GM19043 (cell line): Measurements from ENCODE around the gene GRK5.

ENCODE experiments used
- ATAC-seq: cut with Tn5 transposase; IDR thresholded peaks from one replicate; pipeline ENCODE4 v1.9.1; 2021; ENCODE audit warnings: low read depth; ENCODE audit not compliant: unreplicated experiment

Gene GRK5

GRCh38 chr10:119370972-119371703 lies 163.8 kb downstream of the GRK5 start:
- ATAC-seq: no peak

DNA sequence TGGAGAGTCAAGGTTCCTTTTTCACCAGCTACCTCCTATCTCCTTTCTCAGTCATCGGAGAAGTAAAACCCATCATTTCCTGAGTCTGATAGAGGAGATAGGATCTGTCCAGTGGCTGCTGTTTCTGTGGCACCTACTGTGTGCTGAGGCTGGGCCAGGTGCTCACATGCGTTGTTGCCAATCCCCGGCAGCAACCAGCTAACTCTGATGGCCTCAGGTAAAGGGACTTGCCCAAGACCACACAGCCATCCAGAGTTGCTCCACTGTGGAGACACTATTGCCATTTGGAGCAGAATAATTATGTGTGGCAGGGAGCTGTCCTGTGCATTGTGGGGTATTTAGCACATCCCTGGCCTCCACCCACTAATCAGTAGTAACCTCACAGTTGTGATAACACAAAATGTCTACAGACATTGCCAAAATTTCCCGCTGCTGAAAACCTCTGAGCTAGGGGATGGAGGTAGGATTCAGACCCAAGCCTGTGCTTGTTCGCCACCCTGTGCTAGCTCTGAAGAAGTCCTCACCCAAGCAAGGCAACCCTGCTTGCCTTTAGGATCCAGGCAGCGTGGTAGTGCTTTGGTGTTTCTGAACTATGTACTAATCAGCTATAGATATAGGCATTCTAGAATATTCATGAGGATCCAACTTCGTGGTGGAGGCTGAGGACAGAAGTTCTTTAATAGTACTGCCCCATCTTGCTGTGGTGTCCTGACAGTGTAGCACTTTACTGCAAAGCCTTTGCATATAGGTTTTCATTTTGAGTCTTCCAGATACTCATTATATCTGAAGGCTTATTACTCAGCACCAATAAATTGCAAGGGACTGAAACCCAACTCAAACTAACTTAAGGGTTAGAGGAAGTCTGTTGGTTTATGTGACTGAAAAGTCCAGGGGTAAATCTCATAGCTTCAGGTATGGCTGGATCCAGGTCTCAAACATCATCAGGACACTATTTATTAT lies 164.6 kb downstream of the GRK5 start:
- no peak for ATAC-seq

DNA sequence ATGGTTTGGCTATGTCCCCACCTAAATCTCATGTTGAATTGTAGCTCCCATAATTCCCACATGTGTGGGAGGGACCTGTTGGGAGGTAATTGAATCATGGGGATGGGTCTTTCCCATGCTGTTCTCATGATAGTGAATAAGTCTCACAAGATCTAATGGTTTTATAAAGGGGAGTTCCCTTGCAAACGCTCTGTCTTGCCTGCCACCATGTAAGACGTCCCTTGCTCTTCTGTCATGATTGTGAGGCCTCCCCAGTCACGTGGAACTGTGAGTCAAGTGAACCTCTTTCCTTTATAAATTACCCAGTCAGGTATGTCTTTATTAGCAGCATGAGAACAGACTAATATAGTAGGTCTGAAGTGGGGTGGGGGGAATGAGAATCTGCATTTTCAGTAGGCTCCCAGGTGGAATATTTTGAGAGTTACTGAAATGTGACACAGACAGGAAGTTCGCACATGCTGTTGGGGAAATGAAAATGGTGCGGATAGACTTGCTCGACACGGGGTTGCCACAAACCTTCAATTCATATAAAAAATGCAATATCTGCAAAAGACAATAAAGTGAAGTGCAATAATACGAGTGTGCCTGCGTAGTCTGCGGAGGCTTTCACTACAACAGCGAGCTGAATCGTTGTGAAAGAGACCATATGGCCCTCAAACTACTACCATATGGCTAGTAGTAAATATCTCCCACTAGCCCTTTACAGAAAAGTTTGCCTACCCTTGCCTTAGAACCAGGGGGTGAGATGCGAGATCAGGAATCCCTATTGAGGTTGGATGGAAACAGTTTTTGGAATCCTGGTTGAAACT lies 166.1 kb downstream of the GRK5 start:
- no peak for ATAC-seq

DNA sequence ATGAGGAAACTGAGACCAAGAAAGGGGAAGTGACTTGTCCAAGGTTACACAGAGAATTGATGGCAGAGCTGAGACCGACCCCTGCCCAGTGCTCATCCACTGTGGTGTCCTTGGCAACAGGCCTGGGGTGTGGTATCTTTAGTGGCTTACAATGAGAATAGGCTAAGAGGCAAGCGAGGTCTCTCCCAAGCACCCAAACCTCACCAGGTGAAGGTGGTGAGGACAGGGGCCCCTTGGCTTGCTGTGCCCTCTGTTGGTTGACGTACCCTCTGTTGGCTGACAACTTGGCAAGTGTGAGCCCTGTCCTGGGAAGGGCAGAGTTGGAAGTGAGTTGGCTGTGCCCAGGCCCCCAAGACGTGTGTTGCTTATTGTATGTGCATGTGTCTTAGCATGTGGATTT lies 166.9 kb downstream of the GRK5 start:
- no peak for ATAC-seq

GRCh38 chr10:119375574-119376272 lies 168.4 kb downstream of the GRK5 start:
- no peak for ATAC-seq

GRCh38 chr10:119377451-119377957 lies 170.1 kb downstream of the GRK5 start:
- no peak for ATAC-seq

DNA sequence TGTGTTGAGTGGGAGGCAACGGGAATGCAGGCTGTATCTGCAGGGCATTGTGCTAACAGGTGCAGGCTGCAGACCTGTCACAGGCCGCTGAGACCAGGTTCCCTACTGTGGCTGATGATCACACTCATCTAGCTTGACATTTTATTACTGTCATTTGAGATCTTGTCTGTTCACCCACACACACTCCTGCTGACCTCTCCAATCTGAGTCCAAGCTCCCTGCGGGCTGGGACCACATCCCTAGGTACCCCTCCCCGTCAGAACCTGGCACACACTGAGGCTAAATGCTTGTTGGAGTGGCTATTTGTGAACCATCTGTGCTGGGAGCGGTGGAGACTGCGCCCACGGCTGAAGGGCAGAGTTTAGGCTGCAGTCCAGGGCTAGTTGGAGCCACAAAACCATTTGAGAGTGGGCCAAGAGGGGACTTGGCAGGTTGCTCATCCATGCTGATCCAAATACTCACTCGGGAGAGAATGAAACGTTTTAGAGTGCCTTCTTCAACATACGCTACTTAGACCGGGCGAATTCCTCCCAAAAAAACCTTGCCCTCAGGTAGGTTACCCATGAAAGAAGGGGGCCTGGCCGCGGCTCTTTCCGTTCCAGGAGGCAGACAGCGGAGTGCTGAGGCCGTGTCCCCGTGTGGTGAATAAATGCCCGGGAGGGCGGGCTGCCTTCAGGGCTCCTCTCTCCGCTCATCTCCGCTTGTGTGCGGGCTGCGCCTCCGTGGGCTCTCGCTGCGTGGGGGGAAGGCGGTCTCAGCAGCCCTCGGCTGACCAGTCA lies 170.8 kb downstream of the GRK5 start:
- no peak for ATAC-seq

DNA sequence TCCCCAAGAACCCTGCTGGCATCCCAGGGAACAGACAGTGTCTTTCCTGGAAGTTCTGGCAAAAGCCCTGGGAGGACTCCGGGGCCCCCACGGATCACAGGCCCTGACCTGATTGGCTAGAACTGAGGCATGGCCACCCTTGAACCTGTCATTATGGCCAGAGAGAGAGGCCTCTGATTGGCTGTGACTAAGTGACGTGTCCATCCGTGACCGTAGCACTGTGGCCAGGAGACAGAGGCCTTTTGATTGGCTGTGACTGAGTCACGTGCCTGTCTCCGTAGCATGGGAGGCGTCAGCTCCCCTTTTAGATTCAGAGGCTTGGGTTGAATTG lies 171.3 kb downstream of the GRK5 start:
- no peak for ATAC-seq

DNA sequence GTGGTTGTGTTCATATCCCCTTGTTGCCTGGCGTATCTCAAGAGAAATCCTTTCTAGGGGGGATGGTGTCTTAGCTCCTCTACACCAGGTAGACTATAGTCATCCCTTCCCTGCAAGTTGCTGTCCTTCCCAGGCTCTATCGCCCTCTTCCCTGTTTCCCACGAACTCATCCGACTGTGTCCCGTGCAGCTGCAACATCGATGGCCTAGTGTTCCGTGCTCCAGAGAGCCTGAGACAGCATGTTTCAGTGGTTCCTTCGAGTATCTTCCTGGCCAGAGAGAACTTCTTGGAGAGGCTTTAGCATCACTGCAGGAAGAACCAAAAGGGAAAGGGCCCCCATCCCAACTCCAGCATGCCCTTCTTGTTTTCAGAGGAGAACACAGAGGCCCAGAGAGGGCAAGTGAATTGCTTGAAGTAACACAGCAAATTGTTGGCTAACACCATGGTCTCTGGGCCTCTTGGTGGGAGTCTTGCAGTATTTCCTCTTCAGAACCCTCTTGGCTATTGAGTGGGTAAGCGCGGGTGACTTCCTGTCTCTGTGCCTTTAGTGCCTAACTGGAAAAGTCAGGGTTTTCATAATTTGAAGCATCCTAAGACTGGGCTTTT lies 172.2 kb downstream of the GRK5 start:
- no peak for ATAC-seq

DNA sequence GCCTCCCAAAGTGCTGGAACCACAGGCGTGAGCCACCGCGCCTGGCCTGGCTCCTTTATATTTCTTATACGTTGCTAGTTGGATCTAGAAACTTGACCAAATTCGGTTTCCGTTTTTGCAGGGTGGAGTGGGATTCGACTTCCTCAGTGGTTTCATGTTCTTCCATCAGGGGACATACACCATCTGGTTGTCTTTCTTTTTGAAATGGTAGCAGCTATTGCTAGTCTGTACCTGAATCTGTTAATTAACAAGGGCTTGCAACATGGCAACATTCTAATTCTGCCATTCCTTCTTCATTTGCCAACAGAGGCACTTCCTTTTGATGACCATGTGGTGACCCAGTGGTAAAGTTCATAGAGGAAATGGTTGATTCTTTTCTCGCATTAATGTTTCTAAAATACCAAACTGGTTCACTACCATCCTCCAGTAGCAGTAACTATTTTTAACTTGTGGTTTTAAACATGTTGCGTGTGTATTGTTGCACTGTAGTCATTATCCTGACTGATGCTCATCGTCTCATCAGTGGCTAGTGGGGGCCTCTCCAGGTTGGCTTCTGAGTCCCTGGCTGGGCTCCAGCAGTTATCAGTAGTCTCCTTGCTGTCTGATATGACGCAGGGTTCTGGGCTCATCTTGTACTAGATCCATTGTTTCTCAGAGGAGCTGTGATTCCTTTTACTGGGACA lies 175.9 kb downstream of the GRK5 start:
- ATAC-seq: no peak

GRCh38 chr10:119384127-119384526 lies 176.8 kb downstream of the GRK5 start:
- no peak for ATAC-seq

DNA sequence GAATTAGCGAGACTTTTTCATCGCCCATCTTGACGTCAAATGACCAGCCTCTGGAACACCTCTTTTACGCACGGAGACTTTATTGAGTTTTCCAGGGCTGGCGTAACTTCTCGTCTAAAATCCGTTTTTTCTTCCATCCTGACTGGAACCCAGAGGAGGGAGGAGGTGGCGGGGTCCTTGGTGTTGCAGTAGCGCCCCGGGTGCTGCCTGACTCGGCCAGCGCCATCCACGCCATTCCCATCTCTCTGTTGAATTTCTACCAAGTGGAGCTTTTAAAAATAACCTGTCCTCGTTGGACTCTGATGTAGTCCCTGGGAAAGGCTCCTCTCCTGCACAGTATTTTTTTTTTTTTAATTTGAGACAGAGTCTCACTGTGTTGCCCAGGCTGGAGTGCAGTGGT lies 179.3 kb downstream of the GRK5 start:
- no peak for ATAC-seq

GRCh38 chr10:119388849-119389345 lies 181.5 kb downstream of the GRK5 start:
- ATAC-seq: no peak

- ATAC-seq: no peak
Measured at GRCh38 chr10:119391440-119392251, 184.3 kb downstream of the GRK5 start.

DNA sequence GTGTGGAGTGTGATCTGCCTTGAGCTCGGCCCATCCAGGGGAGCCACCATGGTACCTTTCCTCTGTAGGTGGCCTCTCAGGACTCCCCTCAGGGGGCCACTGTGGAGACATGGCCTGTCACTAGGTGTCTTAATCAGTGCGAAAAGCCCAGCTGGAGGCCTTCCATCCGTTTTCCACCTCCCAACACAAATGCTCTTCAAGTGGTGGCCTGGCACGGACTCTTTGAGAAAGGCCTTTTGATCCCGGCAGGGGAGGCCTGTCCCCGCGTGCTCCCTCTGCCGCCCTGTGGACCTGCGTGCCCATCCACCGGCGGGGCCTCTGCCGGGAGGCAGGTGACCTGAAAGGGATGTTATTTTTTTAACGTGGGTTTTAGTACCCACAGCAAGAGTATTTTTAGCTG lies 185.6 kb downstream of the GRK5 start:
- ATAC-seq: no peak

DNA sequence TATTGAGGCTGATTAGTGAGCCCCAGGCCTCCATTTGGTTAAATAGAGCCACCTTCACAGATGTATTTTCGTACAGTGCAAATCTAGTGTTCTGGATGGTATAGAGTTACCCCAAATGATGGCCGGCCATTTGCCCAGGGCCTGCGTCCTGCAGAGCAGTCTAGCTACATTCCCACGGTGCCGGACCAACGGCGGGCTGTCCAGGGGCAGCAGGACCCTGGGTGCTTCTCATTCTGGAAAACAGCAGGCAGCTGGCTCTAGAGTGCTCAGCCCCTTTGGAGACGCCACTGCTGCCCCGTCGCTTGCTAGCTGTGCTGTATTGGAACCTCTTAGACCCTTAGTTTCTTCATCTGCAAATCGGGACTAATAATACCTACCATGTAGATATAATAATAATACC lies 186.1 kb downstream of the GRK5 start:
- no peak for ATAC-seq

- no peak for ATAC-seq
Measured at GRCh38 chr10:119393845-119394244, 186.5 kb downstream of the GRK5 start.
